ENCODE results near the gene ARHGAP5.

Gene ARHGAP5

DNA sequence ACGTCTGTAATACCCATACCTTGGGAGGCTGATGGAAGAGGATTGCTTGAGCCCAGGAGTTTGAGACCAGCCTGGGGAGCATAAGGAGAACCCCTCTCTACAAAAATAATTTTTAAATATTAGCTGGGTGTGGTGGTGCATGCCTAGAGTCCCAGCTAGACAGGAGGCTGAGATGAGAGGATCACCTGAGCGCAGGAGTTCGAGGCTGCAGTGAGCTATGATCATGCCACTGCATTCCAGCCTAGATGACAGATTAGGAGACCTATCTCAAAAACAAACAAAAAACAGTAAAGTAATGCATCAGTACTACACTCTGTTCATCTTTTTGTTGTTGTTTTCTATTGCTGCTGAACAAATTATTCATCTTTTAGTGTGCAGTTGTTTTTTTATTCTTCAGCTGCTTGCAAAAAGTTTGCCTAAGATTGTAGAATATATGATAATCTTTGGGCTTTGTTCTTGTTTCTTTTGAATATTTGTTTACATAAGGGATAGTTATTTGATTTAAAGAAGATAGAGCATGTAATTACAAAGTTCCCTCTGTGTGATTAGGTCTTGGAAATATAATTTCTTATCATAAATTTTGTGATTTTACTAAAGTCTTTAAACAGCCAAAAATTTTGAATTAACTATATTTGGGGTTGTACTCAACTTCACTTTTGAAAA is 8.2 kb downstream of the ARHGAP5 start:
- no peak for DNase-seq
- Mint-ChIP-seq H3K27me3 (no peaks in the 10 kb centered on the region), H3K4me3 (no peak overlapping the region), H3K27ac (no peak overlapping the region), H3K9me3 (no peaks in the 10 kb centered on the region), H3K36me3 (ENCODE audit: low read depth) (peaks cover under 1% of the 10 kb centered on the region), H3K4me1 (ENCODE audit: low read depth) (peaks cover 53% of the 10 kb centered on the region)

DNA sequence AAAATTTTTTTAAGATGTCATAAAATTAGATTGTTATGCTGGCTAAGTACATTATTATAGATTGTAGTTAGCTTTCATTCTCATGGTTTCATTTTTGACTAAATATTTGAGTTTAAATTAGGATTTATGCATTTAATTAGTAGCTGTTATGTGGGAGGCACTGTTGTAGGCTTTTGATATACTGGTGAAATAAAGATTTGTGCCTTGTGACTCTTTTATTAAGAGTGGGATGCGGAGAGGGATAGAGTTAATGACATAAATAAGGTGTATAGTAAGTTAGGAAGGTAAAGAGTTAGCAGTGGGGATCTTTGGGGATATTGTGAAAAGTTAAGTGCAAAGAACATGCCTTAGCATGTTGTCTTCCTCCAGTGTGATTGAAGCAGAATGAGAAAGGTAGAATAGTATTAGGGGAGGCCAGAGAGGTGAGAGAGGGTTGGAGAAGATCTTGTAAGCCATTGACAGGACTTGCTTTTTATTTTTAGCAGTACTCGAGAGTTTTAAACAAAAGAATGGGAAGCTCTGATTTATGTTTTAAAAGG is 8.8 kb downstream of the ARHGAP5 start:
- peaks cover 47% of the 10 kb centered on the region for H3K4me1 Mint-ChIP-seq (ENCODE audit: low read depth)
- peaks cover 7% of the 10 kb centered on the region for H3K36me3 Mint-ChIP-seq (ENCODE audit: low read depth)
- H3K27ac Mint-ChIP-seq: no peak overlapping the region
- no peak for DNase-seq
- H3K27me3 Mint-ChIP-seq: no peaks in the 10 kb centered on the region
- H3K4me3 Mint-ChIP-seq: no peak overlapping the region
- no peaks in the 10 kb centered on the region for H3K9me3 Mint-ChIP-seq

DNA sequence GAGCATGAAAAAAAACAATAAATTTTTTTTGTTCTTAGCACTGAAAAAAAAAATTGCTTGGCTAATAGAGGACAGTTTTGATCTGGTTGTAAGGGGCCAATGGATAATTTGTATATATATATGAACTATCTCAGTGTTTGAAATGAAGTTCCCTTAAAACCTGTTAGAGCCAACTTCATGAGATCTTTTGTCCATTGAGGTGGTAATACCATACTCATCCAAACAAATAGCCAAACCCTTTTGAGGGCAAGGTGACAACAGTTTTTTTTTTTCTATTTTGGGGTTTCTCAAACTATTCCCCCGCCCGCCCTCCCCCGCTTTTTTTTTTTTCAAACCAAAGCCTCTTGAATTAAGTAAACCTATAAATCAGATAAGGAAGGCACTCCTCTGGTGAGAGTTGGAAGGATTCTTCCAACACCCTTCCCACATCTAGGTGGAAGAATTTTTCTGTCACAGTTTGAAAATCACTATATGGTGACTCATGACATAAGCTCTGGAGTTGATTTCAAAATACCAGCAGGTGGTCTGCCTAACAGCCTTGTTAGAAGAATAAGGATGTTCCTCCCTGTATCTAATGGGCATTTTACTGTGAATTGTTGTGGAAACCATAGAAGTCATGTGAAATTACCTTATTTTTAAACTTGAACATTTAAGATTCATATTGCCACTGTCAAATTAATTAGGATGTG is 10.2 kb downstream of the ARHGAP5 start:
- no peak for DNase-seq
- H3K36me3 Mint-ChIP-seq (ENCODE audit: low read depth): peaks cover 21% of the 10 kb centered on the region
- no peak overlapping the region for H3K27ac Mint-ChIP-seq
- H3K9me3 Mint-ChIP-seq: no peaks in the 10 kb centered on the region
- H3K27me3 Mint-ChIP-seq: no peaks in the 10 kb centered on the region
- no peak overlapping the region for H3K4me3 Mint-ChIP-seq
- H3K4me1 Mint-ChIP-seq (ENCODE audit: low read depth): peaks cover 37% of the 10 kb centered on the region

DNA sequence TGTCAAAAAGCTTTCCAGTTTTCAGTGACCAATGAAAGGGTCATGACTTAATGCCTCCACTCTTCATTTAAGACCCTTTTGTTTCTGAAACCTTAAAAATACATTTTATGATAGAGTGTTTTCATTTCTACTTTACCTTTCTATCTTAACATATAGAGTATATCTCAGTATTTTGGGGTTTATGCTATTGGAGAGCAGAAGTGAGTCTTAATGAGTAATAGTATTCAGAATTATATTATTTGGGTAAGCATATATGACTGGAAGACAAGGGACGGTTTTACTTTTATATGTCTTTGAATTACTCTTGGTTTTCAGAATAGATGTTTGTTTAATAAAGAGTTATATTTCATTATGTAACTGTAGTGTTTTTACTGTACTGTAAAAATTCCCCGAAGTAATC is 10.8 kb downstream of the ARHGAP5 start:
- no peaks in the 10 kb centered on the region for H3K27me3 Mint-ChIP-seq
- no peak for DNase-seq
- no peak overlapping the region for H3K27ac Mint-ChIP-seq
- H3K9me3 Mint-ChIP-seq: no peaks in the 10 kb centered on the region
- no peak overlapping the region for H3K4me3 Mint-ChIP-seq
- H3K36me3 Mint-ChIP-seq (ENCODE audit: low read depth): peaks cover 27% of the 10 kb centered on the region
- peaks cover 33% of the 10 kb centered on the region for H3K4me1 Mint-ChIP-seq (ENCODE audit: low read depth)

DNA sequence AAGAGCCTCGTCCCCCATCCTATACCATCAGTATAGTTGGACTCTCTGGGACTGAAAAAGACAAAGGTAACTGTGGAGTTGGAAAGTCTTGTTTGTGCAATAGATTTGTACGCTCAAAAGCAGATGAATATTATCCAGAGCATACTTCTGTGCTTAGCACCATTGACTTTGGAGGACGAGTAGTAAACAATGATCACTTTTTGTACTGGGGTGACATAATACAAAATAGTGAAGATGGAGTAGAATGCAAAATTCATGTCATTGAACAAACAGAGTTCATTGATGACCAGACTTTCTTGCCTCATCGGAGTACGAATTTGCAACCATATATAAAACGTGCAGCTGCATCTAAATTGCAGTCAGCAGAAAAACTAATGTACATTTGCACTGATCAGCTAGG is 13.6 kb downstream of the ARHGAP5 start:
- no peak for DNase-seq
- Mint-ChIP-seq H3K9me3 (no peaks in the 10 kb centered on the region), H3K36me3 (ENCODE audit: low read depth) (peaks cover 46% of the 10 kb centered on the region), H3K27ac (no peak overlapping the region), H3K4me3 (no peak overlapping the region), H3K27me3 (no peaks in the 10 kb centered on the region), H3K4me1 (ENCODE audit: low read depth) (peaks cover 25% of the 10 kb centered on the region)

DNA sequence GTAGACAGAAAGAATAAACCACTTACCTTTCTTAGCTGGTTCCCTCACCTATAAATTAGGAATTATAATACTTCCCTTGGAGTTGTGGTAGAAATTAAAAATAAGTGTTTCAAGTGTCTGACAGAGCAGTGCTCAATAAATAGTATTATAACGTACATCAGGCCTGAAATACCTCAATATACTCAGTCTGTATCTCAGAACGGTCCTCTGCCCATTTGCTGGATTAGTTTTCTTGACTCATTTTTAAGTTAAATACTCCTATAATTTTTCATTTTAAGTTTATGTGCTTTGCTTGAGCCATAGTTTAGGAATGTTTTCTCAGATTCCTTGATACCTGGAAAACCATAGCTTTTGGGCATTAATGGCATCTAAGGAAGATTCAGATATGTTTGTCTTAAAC is 22.4 kb downstream of the ARHGAP5 start:
- Mint-ChIP-seq H3K36me3 (ENCODE audit: low read depth) (peaks cover 21% of the 10 kb centered on the region), H3K4me3 (no peak overlapping the region), H3K27me3 (no peaks in the 10 kb centered on the region), H3K4me1 (ENCODE audit: low read depth) (peaks cover 31% of the 10 kb centered on the region), H3K9me3 (no peaks in the 10 kb centered on the region), H3K27ac (no peak overlapping the region)
- DNase-seq: no peak

DNA sequence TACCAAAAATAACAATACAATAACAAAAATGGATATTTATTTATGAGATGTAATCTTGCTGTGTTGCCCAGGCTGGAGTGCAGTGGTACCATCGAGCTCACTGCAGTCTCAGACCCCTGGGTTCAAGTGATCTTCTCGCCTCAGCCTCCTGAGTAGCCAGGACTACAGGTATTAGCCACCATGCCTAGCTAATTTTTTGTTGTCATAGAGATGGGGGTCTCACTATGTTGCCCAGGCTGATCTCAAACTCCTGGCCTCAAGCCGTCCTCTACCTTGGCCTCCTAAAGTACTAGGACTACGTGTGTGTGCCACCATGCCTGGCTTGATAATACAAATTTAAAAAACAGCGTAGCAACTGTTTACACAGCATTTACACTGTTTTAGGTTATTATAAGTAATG is 23.1 kb downstream of the ARHGAP5 start:
- H3K27ac Mint-ChIP-seq: no peak overlapping the region
- no peak overlapping the region for H3K4me3 Mint-ChIP-seq
- H3K9me3 Mint-ChIP-seq: no peaks in the 10 kb centered on the region
- H3K36me3 Mint-ChIP-seq (ENCODE audit: low read depth): peaks cover 19% of the 10 kb centered on the region
- no peak for DNase-seq
- H3K27me3 Mint-ChIP-seq: no peaks in the 10 kb centered on the region
- peaks cover 37% of the 10 kb centered on the region for H3K4me1 Mint-ChIP-seq (ENCODE audit: low read depth)

DNA sequence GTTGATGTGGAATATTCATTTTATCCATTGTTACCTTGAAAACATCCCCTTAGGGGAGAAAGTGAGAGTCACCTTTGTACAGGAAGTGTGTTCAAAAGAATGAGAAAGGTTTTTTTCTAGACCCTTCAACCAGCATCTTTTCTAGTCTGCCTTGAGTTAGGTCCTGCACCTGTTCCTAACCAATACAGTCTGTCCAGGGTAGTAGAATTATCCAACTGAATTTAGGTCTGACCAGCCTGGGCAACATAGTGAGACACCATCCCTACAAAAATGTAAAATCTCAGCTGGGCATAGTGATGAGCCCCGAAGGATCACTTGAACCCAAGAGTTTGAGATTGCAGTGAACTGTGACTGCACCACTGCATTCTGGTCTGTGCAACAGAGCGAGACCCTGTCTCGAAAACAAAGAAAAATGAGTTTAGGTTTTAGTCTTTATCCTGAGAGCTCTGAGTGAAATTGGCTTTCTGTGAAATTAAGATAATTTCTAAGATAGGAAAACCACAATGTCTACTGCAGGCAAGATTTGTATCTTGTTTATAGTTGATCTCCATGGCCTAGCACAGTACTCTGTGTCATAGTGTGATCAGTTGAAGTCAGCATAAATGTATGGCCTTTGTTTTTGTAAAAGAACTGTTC is 25.2 kb downstream of the ARHGAP5 start:
- Mint-ChIP-seq H3K36me3 (ENCODE audit: low read depth) (peaks cover 10% of the 10 kb centered on the region), H3K27me3 (no peaks in the 10 kb centered on the region), H3K4me1 (ENCODE audit: low read depth) (peaks cover 42% of the 10 kb centered on the region), H3K27ac (peak overlapping the region; percentile 84), H3K9me3 (no peaks in the 10 kb centered on the region), H3K4me3 (peak overlapping the region; percentile 10)
- no peak for DNase-seq

DNA sequence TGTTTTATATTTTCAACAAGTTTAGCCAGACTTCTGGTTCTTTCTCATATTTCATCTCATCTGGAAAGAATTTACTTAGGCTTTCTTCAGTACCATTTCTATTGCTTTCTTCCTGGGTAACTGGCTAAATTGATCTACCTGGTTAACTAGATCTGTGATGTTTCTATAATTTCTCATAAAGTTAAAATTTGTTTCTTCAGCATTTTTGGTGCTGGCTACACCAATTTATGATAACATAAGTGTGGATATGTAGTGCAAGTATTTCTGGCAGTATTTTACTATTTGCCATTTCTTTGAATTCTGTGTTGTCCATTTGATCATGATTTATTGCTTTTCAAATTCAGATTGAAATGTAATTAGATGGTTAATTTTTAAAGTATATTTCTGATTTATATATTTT is 25.9 kb downstream of the ARHGAP5 start:
- Mint-ChIP-seq H3K27ac (no peak overlapping the region), H3K9me3 (no peaks in the 10 kb centered on the region), H3K4me3 (no peak overlapping the region), H3K27me3 (no peaks in the 10 kb centered on the region), H3K4me1 (ENCODE audit: low read depth) (peaks cover 42% of the 10 kb centered on the region), H3K36me3 (ENCODE audit: low read depth) (peaks cover 8% of the 10 kb centered on the region)
- DNase-seq: no peak

DNA sequence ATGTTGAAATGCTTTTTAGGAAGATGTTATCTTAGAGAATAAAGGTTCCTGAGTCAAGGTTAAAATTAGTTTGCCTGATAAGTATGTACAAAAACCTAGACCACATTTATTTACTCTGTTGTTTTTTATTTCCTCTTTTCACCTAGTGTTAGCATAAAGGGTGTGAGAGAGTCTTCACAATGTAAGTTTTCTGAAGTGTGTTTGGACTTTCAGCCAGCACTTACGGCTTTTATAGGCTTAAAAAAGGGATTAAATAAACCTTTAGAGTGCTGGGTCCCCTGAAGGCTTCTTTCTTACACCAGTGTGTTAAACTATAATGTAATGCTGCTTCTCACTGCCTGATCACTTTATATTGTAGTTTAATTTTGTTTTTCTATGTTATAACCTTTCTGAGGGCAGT is 27.2 kb downstream of the ARHGAP5 start:
- no peak for DNase-seq
- H3K4me3 Mint-ChIP-seq: no peak overlapping the region
- H3K9me3 Mint-ChIP-seq: no peaks in the 10 kb centered on the region
- H3K36me3 Mint-ChIP-seq (ENCODE audit: low read depth): peaks cover 8% of the 10 kb centered on the region
- H3K4me1 Mint-ChIP-seq (ENCODE audit: low read depth): peaks cover 40% of the 10 kb centered on the region
- no peak overlapping the region for H3K27ac Mint-ChIP-seq
- no peaks in the 10 kb centered on the region for H3K27me3 Mint-ChIP-seq

DNA sequence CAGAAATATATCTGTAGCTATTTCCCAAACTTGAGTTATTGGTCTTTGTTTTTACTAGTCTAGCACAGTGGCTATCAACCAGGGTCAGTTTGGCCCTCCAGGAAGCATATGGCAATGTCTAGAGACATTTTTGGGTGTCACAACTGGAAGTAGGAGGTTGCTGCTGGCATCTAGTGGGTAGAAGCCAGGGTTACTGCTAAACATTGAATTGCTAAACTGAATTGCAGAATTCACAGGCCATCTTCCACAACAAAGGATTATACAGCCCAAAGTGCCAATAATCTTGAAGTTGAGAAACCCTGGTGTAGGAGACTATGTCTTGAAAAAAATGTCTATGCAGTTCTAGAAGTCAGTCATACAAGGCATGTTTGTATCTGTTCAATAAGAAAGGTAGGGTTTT is 27.7 kb downstream of the ARHGAP5 start:
- peaks cover 41% of the 10 kb centered on the region for H3K4me1 Mint-ChIP-seq (ENCODE audit: low read depth)
- no peaks in the 10 kb centered on the region for H3K27me3 Mint-ChIP-seq
- H3K9me3 Mint-ChIP-seq: no peaks in the 10 kb centered on the region
- DNase-seq: no peak
- H3K36me3 Mint-ChIP-seq (ENCODE audit: low read depth): peaks cover 9% of the 10 kb centered on the region
- no peak overlapping the region for H3K4me3 Mint-ChIP-seq
- no peak overlapping the region for H3K27ac Mint-ChIP-seq

DNA sequence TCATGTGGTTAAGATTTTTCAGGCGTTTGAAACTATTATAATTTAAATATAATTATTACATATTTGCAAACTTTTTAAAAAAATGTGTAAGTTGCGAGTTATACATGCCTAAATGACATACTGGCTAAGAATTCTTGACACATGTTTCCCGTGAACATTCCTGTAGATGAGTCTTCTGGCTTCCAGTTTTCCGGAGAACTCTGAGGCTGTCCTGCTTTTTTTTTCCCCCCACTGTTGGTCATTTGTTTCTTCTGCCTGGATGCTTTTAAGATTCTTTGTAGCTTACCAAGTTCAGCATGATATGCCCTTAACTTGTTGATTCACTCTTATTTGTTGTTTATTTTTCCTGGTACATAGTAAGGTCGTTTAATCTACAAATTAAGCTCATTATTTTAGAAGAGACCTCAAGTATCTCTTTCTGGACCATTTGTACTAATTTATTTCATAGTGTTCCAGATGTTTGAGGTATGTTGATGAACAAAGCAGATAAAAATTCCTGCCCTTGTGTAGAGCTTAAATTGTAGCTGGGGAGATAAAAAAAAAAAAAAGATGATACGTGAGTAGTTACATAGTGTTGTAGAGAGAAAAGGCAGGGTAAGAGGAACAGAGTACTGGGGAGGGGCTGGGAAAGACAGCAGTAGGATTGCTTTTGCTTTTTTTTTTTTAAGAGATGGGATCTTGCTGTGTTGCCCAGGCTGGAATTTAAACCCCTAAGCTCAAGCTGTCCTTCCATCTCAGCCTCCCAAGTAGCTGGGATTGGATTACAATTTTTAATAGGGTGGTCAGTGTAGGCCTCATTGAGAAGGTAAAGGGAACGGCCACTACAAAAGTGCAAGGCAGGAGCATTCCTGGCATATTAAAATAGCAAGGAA is 32.8 kb downstream of the ARHGAP5 start:
- no peak overlapping the region for H3K27ac Mint-ChIP-seq
- H3K27me3 Mint-ChIP-seq: no peaks in the 10 kb centered on the region
- H3K9me3 Mint-ChIP-seq: no peaks in the 10 kb centered on the region
- H3K36me3 Mint-ChIP-seq (ENCODE audit: low read depth): peaks cover 17% of the 10 kb centered on the region
- DNase-seq: no peak
- no peak overlapping the region for H3K4me3 Mint-ChIP-seq
- H3K4me1 Mint-ChIP-seq (ENCODE audit: low read depth): peaks cover 23% of the 10 kb centered on the region

DNA sequence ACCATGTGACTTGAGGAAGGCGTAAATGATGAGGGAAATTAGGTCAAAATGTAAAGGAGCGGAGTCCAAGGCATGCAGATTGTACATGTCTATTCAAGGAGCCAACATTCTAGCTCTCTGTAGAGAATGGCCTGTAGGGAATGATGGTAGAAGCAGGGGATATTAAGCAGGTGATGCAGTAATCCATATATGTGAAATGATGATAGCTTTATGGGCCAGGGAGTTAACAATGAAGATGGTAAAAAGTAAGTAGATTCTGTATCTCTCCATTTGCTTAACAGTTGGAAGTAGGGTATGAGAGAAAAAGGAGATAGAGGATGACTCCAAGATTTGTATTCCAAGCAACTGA is 33.4 kb downstream of the ARHGAP5 start:
- H3K27ac Mint-ChIP-seq: no peak overlapping the region
- peaks cover 20% of the 10 kb centered on the region for H3K4me1 Mint-ChIP-seq (ENCODE audit: low read depth)
- no peak overlapping the region for H3K4me3 Mint-ChIP-seq

DNA sequence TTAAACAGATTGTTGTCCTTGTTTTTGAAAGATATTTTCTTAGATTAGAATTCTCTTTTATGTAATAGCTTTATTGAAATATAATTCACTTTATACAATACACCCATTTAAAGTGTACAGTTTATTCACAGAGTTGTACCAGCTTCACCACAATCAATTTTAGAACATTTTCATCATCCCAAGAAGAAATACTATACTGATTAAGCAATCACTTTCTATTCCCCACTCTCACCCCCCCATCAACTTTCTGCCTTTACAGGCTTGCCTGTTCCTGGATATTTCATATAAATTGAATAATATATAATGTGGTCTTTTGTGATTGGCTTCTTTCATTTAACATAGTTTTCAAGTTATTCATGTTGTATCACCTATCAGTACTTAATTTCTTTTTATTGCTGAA is 44.4 kb downstream of the ARHGAP5 start:
- H3K9me3 Mint-ChIP-seq: peaks cover under 1% of the 10 kb centered on the region
- peaks cover 18% of the 10 kb centered on the region for H3K4me1 Mint-ChIP-seq (ENCODE audit: low read depth)
- H3K4me3 Mint-ChIP-seq: no peak overlapping the region
- no peaks in the 10 kb centered on the region for H3K27me3 Mint-ChIP-seq
- H3K36me3 Mint-ChIP-seq (ENCODE audit: low read depth): peaks cover 60% of the 10 kb centered on the region
- no peak for DNase-seq
- no peak overlapping the region for H3K27ac Mint-ChIP-seq

More for the DNA sequence above, 33.4 kb downstream of the ARHGAP5 start:
- DNase-seq: no peak
- Mint-ChIP-seq H3K9me3 (no peaks in the 10 kb centered on the region), H3K36me3 (ENCODE audit: low read depth) (peaks cover 19% of the 10 kb centered on the region), H3K27me3 (no peaks in the 10 kb centered on the region)
